NCI-H510A treated with DMSO at 0.1 percent for 48 hours (cell line): ENCODE data around the gene FOXP3.
A peak's percentile ranks its signal among the peaks of the same experiment; 100 is the strongest.

Source experiments
- DNase-seq: peaks from one replicate; lab custom pipeline; 2025; lab: John Stamatoyannopoulos, UW

FOXP3 gene

GRCh38 chrX:49273181-49273727 is 8.7 kb upstream of the FOXP3 start:
- DNase-seq, result no peak

- DNase-seq, result no peak
These were observed 7.9 kb upstream of the FOXP3 start for GRCh38 chrX:49272421-49272820.

- no peak for DNase-seq
These were observed 6.8 kb upstream of the FOXP3 start for GRCh38 chrX:49271341-49271740.

- no peak for DNase-seq
These were observed 5.9 kb upstream of the FOXP3 start for GRCh38 chrX:49270249-49270921.

GRCh38 chrX:49269767-49270248 is 5.3 kb upstream of the FOXP3 start, which contains the start of gene PPP1R3F:
PPP1R3F (plus strand) TSS chrX:49269793; CDS start chrX:49269870, 77 bp downstream.
- no peak for DNase-seq

- peak; percentile 94 for DNase-seq
These were observed 4.7 kb upstream of the FOXP3 start for GRCh38 chrX:49269010-49269766.

GRCh38 chrX:49268702-49269009 is 4.1 kb upstream of the FOXP3 start:
- no peak for DNase-seq

GRCh38 chrX:49266523-49267445 is 2.3 kb upstream of the FOXP3 start:
- no peak for DNase-seq

GRCh38 chrX:49263631-49264030 is 879 bp downstream of the FOXP3 start:
- no peak for DNase-seq

- DNase-seq, result no peak
These were observed 1.9 kb downstream of the FOXP3 start for GRCh38 chrX:49262603-49263002.

- no peak for DNase-seq
These were observed 4.1 kb downstream of the FOXP3 start for GRCh38 chrX:49260221-49260985.

- DNase-seq, result no peak
These were observed 5.8 kb downstream of the FOXP3 start for GRCh38 chrX:49258749-49259124.

- no peak for DNase-seq
These were observed 6.4 kb downstream of the FOXP3 start for GRCh38 chrX:49257846-49258748.

GRCh38 chrX:49257074-49257790 is 7.3 kb downstream of the FOXP3 start:
- no peak for DNase-seq

- DNase-seq, result no peak
These were observed 8.1 kb downstream of the FOXP3 start for GRCh38 chrX:49256268-49256995.

- no peak for DNase-seq
These were observed 9.9 kb downstream of the FOXP3 start for GRCh38 chrX:49254639-49255038.

GRCh38 chrX:49251325-49251724 is 13.2 kb downstream of the FOXP3 start:
- no peak for DNase-seq

- no peak for DNase-seq
These were observed 13.9 kb downstream of the FOXP3 start for GRCh38 chrX:49250578-49250977.

- DNase-seq, result no peak
These were observed 14.4 kb downstream of the FOXP3 start for GRCh38 chrX:49250066-49250465.
